ENCODE results near the gene EPHA8. TPM values are rescaled to one million over a fixed set of nuclear protein-coding genes. Genes with fewer than 3 reads are reported as not detected.

The EPHA8 gene
- total RNA-seq, 1 donor from 2014 or later = not detected

DNA sequence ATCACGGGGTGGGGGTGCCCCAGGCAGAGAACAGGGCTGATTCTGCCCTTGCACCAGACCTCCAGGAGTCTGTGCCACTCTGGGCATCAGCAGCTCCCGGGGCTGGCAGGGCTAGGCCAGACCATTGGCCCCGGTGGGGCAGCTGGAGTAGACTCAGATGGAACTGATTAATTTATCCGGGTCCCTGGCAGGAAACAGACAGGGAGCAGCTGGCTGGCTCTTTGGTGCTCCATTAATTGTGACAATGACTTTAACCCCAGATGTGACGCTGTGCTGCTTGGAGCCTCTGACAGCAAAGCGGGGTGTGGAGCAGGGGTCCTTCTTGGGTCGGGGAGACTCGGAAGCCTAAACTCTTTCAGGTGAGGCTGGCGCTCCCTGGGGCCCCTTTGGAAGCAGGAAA lies 9.5 kb downstream of the EPHA8 start:
- TF ChIP-seq, protein P1, sequence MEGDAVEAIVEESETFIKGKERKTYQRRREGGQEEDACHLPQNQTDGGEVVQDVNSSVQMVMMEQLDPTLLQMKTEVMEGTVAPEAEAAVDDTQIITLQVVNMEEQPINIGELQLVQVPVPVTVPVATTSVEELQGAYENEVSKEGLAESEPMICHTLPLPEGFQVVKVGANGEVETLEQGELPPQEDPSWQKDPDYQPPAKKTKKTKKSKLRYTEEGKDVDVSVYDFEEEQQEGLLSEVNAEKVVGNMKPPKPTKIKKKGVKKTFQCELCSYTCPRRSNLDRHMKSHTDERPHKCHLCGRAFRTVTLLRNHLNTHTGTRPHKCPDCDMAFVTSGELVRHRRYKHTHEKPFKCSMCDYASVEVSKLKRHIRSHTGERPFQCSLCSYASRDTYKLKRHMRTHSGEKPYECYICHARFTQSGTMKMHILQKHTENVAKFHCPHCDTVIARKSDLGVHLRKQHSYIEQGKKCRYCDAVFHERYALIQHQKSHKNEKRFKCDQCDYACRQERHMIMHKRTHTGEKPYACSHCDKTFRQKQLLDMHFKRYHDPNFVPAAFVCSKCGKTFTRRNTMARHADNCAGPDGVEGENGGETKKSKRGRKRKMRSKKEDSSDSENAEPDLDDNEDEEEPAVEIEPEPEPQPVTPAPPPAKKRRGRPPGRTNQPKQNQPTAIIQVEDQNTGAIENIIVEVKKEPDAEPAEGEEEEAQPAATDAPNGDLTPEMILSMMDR (IDR thresholded peaks at IDR 0.05) = no peak
- H3K36me3 Mint-ChIP-seq (ENCODE audit: low read depth) = no peaks in the 10 kb centered on the region
- H3K27ac Mint-ChIP-seq (ENCODE audit: unreplicated experiment) = no peak overlapping the region
- DNase-seq (ENCODE audit: low spot score) = no peak
- H3K27me3 Mint-ChIP-seq (ENCODE audit: low read depth) = peaks cover 47% of the 10 kb centered on the region
- no peaks in the 10 kb centered on the region for H3K9me3 Mint-ChIP-seq (ENCODE audit: low read depth)
- no peaks in the 10 kb centered on the region for H3K4me1 Mint-ChIP-seq (ENCODE audit: low read depth)
- H3K4me3 Mint-ChIP-seq (ENCODE audit: unreplicated experiment) = no peak overlapping the region

DNA sequence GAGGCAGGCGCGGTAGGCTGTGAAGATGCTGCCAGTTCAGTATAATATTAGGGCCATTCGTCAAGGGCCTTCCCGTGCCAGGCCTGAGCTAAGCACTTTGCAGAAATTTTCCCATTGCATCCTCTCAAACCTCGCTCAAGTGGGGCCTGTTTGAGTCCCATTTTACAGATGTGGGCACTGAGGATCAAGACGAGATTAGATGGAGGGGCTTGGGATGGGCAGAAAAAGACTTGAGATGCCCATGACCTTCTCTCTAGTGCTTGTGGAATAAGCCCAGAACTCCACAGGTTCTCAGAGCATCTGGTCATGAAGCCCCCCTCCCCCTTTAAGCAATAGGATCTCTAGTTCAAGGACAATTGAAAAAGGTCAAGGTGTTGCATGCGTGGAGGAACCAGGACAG lies 9.9 kb downstream of the EPHA8 start:
- no peaks in the 10 kb centered on the region for H3K36me3 Mint-ChIP-seq (ENCODE audit: low read depth)
- H3K27ac Mint-ChIP-seq (ENCODE audit: unreplicated experiment) = no peak overlapping the region
- peaks cover 46% of the 10 kb centered on the region for H3K27me3 Mint-ChIP-seq (ENCODE audit: low read depth)
- H3K9me3 Mint-ChIP-seq (ENCODE audit: low read depth) = no peaks in the 10 kb centered on the region
- no peaks in the 10 kb centered on the region for H3K4me1 Mint-ChIP-seq (ENCODE audit: low read depth)
- TF ChIP-seq, protein P1 (IDR thresholded peaks at IDR 0.05) = no peak
- no peak for DNase-seq (ENCODE audit: low spot score)
- H3K4me3 Mint-ChIP-seq (ENCODE audit: unreplicated experiment) = no peak overlapping the region

GRCh38 chr1:22575532-22576149 lies 12.4 kb downstream of the EPHA8 start:
- Mint-ChIP-seq H3K4me3 (ENCODE audit: unreplicated experiment) (no peak overlapping the region), H3K4me1 (ENCODE audit: low read depth) (no peaks in the 10 kb centered on the region), H3K36me3 (ENCODE audit: low read depth) (no peaks in the 10 kb centered on the region), H3K27me3 (ENCODE audit: low read depth) (peaks cover 36% of the 10 kb centered on the region), H3K9me3 (ENCODE audit: low read depth) (no peaks in the 10 kb centered on the region), H3K27ac (ENCODE audit: unreplicated experiment) (no peak overlapping the region)
- TF ChIP-seq, protein P1 (IDR thresholded peaks at IDR 0.05) = no peak
- no peak for DNase-seq (ENCODE audit: low spot score)

DNA sequence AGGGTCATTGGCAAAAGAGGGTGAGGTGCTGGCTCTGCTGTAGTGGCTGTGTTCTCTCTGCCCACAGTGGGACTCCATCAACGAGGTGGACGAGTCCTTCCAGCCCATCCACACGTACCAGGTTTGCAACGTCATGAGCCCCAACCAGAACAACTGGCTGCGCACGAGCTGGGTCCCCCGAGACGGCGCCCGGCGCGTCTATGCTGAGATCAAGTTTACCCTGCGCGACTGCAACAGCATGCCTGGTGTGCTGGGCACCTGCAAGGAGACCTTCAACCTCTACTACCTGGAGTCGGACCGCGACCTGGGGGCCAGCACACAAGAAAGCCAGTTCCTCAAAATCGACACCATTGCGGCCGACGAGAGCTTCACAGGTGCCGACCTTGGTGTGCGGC lies 12.9 kb downstream of the EPHA8 start:
- H3K27ac Mint-ChIP-seq (ENCODE audit: unreplicated experiment) = no peak overlapping the region
- TF ChIP-seq, protein P1 (IDR thresholded peaks at IDR 0.05) = no peak
- H3K4me1 Mint-ChIP-seq (ENCODE audit: low read depth) = no peaks in the 10 kb centered on the region
- peaks cover 36% of the 10 kb centered on the region for H3K27me3 Mint-ChIP-seq (ENCODE audit: low read depth)
- no peak for DNase-seq (ENCODE audit: low spot score)
- H3K4me3 Mint-ChIP-seq (ENCODE audit: unreplicated experiment) = no peak overlapping the region
- no peaks in the 10 kb centered on the region for H3K9me3 Mint-ChIP-seq (ENCODE audit: low read depth)
- no peaks in the 10 kb centered on the region for H3K36me3 Mint-ChIP-seq (ENCODE audit: low read depth)

DNA sequence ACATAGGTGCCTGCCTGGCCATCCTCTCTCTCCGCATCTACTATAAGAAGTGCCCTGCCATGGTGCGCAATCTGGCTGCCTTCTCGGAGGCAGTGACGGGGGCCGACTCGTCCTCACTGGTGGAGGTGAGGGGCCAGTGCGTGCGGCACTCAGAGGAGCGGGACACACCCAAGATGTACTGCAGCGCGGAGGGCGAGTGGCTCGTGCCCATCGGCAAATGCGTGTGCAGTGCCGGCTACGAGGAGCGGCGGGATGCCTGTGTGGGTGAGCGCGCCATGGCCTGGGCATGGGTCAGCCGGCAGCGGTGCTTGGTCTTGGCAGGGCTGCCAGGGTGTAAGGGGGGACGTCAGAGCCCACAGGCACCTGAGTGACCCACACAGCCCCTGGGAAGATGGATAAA lies 13.3 kb downstream of the EPHA8 start:
- TF ChIP-seq, protein P1 (IDR thresholded peaks at IDR 0.05) = no peak
- Mint-ChIP-seq H3K4me1 (ENCODE audit: low read depth) (no peaks in the 10 kb centered on the region), H3K27ac (ENCODE audit: unreplicated experiment) (no peak overlapping the region), H3K36me3 (ENCODE audit: low read depth) (no peaks in the 10 kb centered on the region), H3K27me3 (ENCODE audit: low read depth) (peaks cover 37% of the 10 kb centered on the region), H3K4me3 (ENCODE audit: unreplicated experiment) (no peak overlapping the region), H3K9me3 (ENCODE audit: low read depth) (no peaks in the 10 kb centered on the region)
- no peak for DNase-seq (ENCODE audit: low spot score)

Data from chondrocyte (in vitro differentiated cells).